Ecto neural progenitor cell (in vitro differentiated cells): ENCODE data around the gene SLC5A6.

Experiments used
- DNase-seq: peaks from one replicate; pipeline ENCODE4 v3.0.0-alpha.2; 2018; ENCODE audit warnings: low spot score

SLC5A6 gene

DNA sequence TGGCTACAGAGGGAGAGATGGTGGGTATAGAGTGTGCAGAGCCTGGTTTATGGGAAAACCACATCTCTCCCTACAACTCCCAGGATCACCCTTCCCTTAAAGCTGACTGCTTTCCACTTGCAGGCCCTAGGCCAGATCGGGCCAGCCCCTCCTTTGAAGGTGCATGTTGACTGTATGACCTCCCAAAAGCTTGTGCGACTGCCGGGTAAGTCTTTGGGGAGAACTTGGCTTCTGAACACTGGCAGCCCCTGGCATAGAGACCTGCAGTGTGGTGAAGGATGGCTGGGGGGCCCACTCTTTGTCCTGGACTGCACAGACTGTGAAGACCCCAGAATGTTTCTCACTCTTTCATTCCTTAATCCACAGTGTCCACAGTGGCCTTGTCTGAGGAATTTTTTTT, 24.6 kb upstream of the SLC5A6 start:
- no peak for DNase-seq

DNA sequence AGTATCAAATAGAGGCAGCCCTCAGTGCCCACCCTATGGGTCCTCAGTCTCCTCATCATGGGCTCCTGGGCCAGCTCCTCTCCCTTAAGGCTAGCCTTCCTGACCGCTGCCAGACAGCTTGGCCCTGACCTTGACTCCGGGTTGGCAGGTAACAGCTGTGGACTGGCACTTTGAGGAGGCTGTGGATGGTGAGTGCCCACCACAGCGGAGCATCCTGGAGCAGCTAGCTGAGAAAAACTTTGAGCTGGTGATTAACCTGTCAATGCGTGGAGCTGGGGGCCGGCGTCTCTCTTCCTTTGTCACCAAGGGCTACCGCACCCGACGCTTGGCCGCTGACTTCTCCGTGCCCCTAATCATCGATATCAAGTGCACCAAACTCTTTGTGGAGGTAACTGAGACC, 24.1 kb upstream of the SLC5A6 start:
- DNase-seq: no peak

DNA sequence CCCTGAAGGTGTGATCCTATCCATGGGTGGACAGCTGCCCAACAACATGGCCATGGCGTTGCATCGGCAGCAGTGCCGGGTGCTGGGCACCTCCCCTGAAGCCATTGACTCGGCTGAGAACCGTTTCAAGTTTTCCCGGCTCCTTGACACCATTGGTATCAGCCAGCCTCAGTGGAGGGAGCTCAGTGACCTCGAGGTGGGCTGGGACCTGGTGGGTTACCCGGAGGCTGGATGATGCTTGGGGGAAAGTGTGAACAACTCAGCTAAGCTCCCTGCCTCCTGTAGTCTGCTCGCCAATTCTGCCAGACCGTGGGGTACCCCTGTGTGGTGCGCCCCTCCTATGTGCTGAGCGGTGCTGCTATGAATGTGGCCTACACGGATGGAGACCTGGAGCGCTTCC, 21.3 kb upstream of the SLC5A6 start:
- DNase-seq: no peak

DNA sequence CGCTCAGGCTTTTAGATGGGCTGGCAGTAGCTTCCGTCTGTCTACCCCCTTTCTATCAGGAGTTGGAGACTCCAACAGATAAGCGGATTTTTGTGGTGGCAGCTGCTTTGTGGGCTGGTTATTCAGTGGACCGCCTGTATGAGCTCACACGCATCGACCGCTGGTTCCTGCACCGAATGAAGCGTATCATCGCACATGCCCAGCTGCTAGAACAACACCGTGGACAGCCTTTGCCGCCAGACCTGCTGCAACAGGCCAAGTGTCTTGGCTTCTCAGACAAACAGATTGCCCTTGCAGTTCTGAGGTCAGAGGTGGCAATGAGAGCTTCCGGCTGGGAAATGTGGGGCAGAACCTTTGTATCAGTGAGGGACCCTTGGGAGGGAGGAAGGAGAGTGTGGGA, 19.9 kb upstream of the SLC5A6 start:
- DNase-seq: no peak

DNA sequence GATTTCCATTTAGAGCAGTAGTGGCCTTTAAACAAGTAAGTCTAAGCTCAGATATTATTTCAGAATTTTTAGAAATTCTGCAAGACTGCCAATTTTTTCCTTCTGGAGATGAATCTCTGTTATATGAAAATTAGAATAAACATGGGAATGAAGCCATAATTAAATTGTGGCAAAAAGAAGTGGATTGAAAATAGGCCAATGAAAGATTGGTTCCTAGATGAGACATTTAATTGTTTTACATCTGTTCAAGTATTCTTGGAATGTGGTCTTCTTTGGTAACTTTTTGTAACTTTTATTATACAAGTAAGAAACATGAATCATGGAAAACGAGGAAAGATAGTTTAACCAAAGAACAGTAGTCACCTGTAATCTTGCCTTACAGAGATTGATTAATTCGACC, 15.4 kb upstream of the SLC5A6 start:
- no peak for DNase-seq

DNA sequence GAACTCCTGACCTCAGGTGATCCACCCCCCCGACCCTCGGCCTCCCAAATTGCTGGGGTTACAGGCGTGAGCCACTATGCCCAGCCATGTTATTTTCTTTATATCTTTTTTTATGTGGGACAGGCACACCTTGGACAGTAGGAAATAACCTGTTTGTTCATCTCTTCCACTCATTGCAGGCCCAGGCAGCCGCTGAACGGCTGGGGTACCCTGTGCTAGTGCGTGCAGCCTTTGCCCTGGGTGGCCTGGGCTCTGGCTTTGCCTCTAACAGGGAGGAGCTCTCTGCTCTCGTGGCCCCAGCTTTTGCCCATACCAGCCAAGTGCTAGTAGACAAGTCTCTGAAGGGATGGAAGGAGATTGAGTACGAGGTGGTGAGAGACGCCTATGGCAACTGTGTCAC, 13.5 kb upstream of the SLC5A6 start:
- DNase-seq: no peak

DNA sequence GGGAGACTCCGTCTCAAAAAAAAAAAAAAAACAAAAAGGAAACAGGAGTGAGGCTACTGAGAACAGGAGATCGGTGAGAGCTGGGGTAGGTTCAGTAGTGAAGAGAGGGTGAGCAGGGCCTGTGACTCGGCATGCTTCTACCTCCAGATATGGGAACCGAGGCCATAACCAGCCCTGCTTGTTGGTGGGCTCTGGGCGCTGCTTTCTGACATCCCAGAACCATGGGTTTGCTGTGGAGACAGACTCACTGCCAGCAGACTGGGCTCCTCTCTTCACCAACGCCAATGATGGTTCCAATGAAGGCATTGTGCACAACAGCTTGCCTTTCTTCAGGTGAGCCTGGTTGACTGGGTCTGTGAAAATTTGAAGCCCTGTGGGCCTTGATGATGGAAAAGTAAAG, 11.3 kb upstream of the SLC5A6 start:
- DNase-seq: no peak

DNA sequence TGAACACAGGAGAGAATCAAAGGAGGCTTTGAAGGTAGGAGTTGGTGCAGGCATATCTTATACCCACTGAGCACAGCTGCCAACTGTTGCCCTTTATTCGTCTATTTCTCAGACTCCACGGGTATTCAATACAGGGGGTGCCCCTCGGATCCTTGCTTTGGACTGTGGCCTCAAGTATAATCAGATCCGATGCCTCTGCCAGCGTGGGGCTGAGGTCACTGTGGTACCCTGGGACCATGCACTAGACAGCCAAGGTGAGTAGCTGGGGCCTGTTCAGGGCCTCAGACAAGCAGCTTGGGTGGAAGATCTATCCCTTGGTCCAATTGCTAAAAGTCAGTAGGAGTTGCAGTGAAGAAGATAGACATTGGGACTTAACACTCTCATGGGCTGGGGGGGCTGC, 10.3 kb upstream of the SLC5A6 start:
- no peak for DNase-seq

DNA sequence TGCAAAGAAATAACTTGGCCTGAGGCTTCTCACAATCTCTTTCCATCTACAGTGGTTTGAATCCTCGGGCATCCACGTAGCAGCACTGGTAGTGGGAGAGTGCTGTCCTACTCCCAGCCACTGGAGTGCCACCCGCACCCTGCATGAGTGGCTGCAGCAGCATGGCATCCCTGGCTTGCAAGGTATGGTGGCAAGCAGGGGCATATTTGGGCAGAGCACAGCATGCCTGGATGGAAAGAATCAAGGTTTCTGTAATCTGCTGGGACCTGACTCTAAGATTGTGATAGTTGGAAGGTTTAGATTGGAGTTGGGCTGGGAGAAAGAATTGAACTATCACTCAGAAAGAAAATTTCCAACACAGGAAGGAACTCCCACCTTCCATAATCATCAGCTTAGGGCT, 9.1 kb upstream of the SLC5A6 start:
- DNase-seq: no peak

DNA sequence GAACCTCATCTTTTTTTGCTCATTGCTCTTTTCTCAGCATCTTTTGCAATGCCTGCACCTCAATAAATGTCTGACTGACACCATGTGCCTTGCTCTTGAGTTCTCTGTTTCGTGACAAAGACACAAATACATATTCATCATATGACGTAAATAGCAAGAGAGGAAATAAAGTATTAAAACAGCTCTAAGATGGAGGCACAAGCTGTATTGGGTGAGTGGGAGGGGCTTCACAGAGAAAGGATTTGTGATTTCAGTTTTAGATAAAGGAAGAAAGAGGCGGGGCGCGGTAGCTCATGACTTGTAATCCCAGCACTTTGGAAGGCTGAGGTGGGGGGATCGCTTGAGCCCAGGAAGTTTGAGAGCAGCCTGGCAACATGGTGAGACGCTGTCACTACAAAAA, 8.0 kb upstream of the SLC5A6 start:
- DNase-seq: no peak

DNA sequence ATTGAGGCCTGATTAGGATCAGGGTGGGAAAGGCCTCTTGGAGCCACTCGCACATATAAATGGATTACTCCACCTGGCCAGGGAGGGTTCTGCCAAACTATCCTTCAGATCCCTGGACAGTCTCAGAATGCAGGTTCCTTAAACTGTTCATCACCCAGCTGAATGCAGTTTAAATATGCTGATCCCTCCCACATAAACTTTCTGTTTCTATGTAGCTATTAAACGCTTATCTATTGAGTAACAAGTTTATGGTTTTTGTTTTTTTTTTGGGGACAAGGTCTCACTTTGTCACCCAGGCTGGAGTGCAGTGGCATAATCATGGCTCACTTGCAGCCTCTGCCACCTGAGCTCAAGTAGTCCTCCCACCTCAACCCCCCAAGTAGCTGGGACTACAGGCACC, 7.0 kb upstream of the SLC5A6 start:
- no peak for DNase-seq

DNA sequence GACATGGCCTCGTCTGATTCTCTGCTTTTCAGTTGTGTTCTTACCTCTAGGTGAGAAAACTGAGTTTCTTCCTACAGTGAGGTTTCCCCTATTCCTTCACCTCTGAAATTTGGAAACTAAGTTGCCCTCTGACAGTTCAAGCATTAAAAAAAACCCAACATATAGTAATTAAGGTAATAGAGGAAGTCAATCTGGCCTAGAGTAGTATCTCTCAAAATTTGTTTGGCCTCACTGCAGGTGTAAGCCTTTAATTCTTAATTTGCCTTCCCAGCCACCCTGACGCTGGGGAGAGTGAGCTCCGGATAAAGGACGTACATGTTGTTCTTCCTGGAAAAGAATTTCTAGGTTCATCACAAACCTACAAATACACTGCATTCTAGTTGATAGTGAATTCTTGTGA, 6.5 kb upstream of the SLC5A6 start:
- no peak for DNase-seq

DNA sequence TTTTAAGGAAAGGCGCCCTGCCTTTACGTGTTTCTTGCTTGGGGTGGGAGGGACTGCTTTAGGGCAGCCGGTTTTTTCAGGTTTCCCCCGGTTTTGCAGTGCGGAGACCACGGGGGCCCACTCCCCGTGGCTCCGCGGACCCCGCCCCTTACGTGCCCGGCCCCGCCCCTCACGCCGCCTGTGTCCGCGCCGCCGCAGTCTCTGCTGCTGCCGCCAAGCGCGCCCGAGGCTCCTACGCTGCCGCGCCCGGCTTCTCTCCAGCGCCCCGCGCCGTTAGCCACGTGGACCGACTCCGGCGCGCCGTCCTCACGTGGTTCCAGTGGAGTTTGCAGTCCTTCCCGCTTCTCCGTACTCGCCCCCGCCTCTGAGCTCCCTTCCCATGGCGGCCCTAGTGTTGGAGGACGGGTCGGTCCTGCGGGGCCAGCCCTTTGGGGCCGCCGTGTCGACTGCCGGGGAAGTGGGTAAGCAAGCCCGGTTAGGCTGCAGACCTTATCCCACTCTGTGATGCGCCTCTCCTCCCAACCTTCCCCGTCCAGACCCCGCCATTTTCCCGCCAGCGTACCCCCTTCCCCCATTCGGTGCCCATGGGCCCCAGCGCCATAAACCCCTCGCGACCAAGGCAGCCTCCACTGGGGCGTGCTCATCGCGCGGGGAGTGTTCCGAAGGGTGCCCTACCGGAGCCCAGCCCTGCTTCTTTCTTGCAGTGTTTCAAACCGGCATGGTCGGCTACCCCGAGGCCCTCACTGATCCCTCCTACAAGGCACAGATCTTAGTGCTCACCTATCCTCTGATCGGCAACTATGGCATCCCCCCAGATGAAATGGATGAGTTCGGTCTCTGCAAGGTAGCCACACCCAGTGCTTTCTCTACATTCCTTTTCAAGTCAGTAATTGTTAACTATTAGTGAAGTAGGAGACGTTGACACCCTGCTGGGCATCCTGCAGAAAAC, 5.4 kb upstream of the SLC5A6 start, which contains the start of gene CAD:
Gene CAD, plus strand, starts transcription at position 197 of the 949 bp plus-strand sequence. Its CDS starts 183 bp downstream, at position 380.
- DNase-seq: peak; percentile 93

DNA sequence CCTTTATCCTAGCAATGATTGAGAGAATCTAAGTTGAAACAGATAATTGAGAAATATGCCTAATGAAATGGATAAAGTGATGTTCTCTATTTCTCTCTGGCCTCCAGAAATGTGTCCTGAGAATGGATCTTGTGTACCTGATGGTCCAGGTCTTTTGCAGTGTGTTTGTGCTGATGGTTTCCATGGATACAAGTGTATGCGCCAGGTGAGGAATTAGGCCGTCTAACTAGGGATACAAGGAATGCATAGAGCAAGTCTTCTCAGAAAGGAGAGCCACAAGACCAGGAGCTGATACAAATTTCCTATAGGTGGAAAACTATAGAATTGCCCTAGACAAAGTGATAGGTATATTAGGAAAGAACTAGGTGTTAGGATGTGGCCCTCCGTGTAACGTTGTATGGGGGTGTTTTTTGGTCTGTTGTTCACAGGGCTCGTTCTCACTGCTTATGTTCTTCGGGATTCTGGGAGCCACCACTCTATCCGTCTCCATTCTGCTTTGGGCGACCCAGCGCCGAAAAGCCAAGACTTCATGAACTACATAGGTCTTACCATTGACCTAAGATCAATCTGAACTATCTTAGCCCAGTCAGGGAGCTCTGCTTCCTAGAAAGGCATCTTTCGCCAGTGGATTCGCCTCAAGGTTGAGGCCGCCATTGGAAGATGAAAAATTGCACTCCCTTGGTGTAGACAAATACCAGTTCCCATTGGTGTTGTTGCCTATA, 4.5 kb upstream of the SLC5A6 start:
- no peak for DNase-seq

DNA sequence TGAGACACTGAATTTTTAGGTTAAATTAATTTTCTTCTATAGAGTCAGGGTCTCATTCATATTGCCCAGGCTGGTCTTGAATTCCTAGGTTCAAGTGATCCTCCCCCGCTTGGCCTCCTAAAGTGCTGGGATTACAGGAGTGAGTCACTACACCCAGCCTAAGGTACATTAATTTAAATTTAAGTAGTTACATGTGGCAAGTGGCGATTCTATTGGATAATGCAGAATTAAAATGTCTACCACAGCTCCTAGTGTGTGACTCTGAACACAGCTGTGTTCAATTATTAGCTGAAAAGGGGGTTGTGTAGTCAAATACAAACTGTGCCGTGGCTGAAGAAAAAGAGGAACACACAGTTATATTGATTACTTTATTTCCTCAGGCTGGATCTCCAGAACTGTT, 2.9 kb upstream of the SLC5A6 start:
- no peak for DNase-seq

DNA sequence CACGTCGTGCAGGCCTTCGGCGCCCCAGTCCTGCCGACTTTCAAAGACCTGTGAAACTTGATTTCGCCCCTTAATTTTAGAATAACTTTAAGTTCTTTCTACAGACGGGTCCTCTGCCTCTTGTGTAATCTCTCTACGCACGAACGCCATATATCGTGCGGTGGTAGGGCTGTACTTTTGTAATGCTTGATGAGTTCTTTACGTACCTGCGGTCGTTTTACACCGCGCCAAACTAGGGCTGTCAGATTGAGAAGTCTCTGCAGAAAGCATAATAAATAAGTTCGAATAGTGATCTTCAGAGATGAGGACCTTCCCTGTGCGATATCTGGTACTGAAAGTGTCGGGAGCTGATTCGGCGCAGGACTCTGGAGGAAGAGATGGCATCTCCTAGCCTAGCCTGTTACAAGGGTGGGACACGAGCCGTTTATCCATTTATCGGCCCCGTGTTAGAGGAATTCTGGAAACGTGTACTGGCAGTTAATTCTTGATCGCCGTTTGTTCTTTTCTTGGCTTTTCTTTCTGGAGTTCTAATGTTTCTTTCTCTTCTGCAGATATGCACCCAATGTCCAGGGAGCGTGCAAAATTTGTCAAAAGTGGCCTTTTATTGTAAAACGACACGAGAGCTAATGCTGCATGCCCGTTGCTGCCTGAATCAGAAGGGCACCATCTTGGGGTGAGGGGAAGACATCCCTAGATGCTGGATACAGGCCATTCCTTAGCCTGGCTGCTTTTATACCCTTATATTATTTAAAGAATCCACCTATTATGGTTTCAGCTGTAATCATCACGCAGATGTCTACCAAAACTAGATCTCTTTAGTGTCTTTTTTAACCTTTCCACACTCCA, 781 bp upstream of the SLC5A6 start:
- no peak for DNase-seq

DNA sequence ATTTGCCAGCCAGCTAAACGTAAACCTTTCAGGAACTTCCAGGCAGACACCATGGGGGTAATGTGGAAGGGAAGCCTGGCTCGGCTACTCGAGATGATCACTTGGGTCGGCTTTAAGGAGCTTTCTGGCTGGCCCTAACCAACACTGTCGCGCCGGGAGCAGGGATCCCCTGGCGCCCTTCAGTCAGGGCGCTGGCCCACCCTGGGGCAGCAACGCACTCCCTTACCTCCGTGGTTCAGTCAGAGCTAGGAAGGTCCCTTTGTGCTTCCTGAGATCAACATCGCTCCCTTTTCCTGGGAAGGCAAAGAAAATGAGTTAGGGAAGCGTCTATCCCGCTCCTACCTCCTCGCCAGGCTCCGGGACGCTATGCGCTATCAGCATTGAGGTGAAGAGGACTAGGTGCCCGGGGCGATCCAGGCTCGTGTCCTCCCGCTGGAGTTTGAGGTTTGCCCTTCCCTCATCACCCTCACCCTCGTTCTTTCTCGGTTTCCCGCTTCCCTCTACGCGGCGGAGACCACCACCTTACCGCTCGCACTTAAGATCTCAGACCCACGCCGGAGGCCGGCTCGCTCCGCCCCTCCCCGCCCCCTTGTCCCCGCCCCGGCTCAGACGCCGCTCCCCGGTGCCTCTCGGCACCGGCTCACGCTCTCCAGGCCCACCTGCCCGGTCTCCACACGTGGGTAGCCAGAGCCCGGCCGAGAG, 676 bp downstream of the SLC5A6 start:
- DNase-seq: peak; percentile 57

DNA sequence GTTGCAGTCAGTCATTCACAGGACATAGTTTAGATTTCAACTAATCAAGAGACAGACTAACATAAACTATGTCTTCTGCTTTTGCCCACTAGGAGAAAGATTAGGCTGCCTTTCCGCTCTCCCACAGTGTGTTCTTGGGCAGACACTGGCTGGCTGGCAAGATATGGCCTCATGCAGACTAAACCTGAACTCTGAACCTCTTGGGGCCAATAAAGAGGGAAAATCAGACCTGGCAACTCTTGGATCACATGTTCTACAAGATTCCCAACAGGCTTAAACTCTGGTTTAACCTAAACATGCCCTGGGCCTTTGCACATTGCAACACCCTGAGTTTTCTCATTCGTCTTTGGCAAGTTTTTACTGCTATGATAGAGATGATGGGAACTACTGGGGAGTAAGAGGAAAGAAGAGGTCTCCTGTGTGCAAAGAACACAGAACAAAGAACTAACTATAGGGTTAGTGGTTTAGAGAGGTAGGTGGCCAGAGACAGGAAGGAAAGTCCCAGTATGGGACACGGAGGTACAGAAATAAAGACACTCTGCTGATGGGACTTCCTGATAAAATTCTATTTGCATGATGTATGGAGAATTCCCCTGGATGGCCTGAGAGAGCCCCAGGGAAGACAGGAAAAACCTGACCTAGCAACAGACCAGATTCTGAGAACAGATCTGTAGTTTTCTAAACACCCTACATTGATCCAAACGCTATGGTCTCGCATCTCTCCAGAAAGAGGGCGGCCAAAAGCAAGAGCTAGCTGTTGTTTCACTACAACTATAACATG, 2.3 kb downstream of the SLC5A6 start:
- DNase-seq: no peak

DNA sequence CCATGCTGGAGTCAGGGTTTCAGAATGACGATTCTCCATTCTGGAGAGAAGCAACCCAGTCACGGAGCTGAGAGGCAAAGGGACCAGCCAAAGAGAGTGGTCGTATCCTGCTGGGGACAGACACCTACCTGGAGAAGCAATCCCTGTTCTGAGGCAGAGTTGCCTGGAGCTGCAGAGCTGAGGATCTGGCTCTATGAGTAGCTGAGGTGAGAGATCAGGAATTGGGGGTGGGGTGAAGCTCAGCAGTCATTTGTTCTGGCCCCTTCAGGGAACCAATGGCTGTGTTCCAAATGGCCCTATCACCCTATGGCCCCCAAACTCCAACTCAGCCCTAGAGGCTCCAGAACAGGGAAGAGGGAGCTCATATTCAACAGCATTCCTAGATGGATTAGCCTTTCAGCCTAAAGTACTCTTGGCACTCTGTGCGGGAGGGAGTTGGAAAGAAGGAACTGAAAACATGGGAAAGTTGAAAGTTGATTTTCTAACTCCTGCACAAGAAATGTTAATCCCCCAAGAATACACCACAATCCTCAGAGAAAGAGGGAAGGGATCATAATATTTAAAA, 3.5 kb downstream of the SLC5A6 start:
- no peak for DNase-seq

DNA sequence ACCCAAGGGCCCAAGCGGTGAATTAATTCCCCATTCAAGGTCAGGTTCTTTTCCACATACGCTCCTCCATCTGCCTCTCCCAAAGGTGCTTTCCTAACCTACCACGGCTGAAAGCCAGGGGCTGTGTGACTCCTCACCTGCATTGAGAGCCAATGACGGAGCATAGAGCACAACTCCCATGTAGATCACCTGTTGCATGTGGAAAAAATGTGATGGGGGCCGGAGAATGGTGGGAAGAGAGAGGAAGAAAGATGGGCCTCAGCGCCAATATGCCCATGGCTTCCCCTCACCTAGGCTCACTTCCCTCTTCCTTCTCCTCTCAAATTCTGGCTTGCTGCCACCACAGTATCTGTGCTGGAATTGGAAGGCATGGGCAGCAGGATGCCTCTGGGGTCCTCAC, 5.7 kb downstream of the SLC5A6 start:
- no peak for DNase-seq

DNA sequence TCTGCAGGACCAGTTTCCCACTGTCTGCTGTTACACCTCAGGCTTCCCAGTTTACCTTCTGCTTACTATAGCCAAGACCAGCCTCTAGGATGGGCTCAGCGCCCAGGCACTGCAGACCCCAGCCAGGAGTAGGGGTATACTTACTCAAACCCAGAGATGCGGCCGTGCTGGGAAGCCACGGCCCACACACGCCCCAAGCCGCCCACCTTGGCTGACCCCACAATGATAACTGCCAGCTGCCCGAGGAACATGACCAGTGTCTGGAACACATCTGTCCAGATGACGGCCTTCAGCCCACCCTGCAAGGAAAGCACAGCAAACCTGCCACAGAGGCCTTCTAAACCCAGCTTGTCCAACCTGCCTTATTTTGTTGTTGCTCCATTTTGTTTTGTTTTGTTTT, 6.9 kb downstream of the SLC5A6 start:
- DNase-seq: no peak
